ENCODE data around the gene YJEFN3. TPM values are rescaled to one million over a fixed set of nuclear protein-coding genes. Genes with fewer than 3 reads are reported as not detected.

Gene YJEFN3
- total and polyA plus RNA-seq, 4 donors: 0.19 to 0.88 (median 0.63) TPM

DNA sequence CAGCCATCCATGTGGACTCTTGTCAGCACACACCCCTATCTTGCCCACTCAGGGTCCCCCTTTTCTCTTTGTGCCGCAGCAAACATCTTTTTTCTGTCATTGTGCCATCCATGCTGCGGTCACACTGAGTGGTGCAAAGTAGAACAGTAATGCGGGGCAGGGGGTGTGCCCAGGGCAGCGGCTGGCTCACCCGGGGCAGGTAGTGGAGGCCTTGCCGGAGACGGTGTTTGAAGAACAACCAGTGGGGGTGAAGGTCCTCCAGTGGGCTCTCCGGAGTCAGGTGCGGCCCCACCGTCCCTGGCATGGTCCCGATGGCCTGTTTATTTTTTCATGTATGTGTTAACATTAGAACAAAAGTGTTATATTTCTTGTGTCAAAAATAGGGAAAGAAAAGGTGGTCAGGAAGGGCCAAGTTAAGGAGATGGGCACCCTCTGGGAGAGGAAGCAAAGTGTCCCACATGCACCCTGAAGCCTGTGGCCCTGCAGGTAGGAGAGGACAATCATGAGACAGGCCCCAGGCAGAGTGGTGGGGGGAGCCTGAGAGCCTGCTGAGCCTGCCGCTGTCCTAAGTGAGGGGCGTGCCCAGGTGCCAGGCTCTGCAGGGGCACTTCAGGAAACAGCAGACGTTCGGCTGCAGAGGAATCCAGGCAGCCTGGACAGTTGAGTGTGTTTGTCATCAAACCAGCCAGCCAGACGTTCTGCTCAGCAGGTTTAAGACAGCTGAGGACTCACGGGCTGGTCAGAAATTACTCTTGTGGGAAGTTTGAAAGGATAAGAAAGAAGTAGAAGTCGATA is 25.7 kb upstream of the YJEFN3 start:
- Histone ChIP-seq H3K36me3 (ENCODE audit: control insufficient read depth in 4 of 4, insufficient read depth in 3 of 4, low read depth in 1 of 4, low read length in 3 of 4) (peaks cover 21 to 90% (median 46%) of the 10 kb centered on the region in 4 donors), H3K4me3 (ENCODE audit: low read depth in 1 of 3, low read length in 3 of 3) (no peak overlapping the region), H3K9me3 (ENCODE audit: control insufficient read depth in 4 of 4, low read length in 3 of 4) (no peaks in the 10 kb centered on the region), H3K27ac (ENCODE audit: low read depth in 1 of 2, low read length in 2 of 2) (no peak overlapping the region), H3K9ac (ENCODE audit: low read depth in 1 of 2, low read length in 2 of 2) (no peak overlapping the region), H3K4me1 (ENCODE audit: control insufficient read depth in 4 of 4, insufficient read depth in 4 of 4, low read length in 3 of 4) (no peaks in the 10 kb centered on the region), H3K27me3 (ENCODE audit: control insufficient read depth in 4 of 4, insufficient read depth in 4 of 4, low read length in 3 of 4) (no peaks in the 10 kb centered on the region)
- no peak for TF ChIP-seq GABPA (IDR thresholded peaks at IDR 0.05 in 1 of 2, conservative IDR thresholded peaks at IDR 0.05 in 1 of 2)
- no peak for TF ChIP-seq NR2F2 (IDR thresholded peaks at IDR 0.05)
- TF ChIP-seq, protein P1, sequence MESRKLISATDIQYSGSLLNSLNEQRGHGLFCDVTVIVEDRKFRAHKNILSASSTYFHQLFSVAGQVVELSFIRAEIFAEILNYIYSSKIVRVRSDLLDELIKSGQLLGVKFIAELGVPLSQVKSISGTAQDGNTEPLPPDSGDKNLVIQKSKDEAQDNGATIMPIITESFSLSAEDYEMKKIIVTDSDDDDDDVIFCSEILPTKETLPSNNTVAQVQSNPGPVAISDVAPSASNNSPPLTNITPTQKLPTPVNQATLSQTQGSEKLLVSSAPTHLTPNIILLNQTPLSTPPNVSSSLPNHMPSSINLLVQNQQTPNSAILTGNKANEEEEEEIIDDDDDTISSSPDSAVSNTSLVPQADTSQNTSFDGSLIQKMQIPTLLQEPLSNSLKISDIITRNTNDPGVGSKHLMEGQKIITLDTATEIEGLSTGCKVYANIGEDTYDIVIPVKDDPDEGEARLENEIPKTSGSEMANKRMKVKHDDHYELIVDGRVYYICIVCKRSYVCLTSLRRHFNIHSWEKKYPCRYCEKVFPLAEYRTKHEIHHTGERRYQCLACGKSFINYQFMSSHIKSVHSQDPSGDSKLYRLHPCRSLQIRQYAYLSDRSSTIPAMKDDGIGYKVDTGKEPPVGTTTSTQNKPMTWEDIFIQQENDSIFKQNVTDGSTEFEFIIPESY (IDR thresholded peaks at IDR 0.05): no peak
- TF ChIP-seq TAF1 (conservative IDR thresholded peaks at IDR 0.05): no peak
- TF ChIP-seq FOXA1 (IDR thresholded peaks at IDR 0.05): no peak
- TF ChIP-seq HNF4G (IDR thresholded peaks at IDR 0.05): no peak
- no peak for DNase-seq (ENCODE audit: low spot score)
- WGBS: 94% methylated on average over 18 of the region's 18 CpGs

GRCh38 chr19:19504754-19505668 is 23.7 kb upstream of the YJEFN3 start:
- Histone ChIP-seq H3K27ac (ENCODE audit: low read depth in 1 of 2, low read length in 2 of 2) (no peak overlapping the region), H3K27me3 (ENCODE audit: control insufficient read depth in 4 of 4, insufficient read depth in 4 of 4, low read length in 3 of 4) (no peaks in the 10 kb centered on the region), H3K36me3 (ENCODE audit: control insufficient read depth in 4 of 4, insufficient read depth in 3 of 4, low read depth in 1 of 4, low read length in 3 of 4) (peaks cover 17 to 70% (median 32%) of the 10 kb centered on the region in 4 donors), H3K9me3 (ENCODE audit: control insufficient read depth in 4 of 4, low read length in 3 of 4) (no peaks in the 10 kb centered on the region), H3K4me3 (ENCODE audit: low read depth in 1 of 3, low read length in 3 of 3) (no peak overlapping the region), H3K4me1 (ENCODE audit: control insufficient read depth in 4 of 4, insufficient read depth in 4 of 4, low read length in 3 of 4) (no peaks in the 10 kb centered on the region), H3K9ac (ENCODE audit: low read depth in 1 of 2, low read length in 2 of 2) (no peak overlapping the region)
- DNase-seq (ENCODE audit: low spot score): no peak
- TF ChIP-seq MAX (IDR thresholded peaks at IDR 0.05) (no peak), SP1 (IDR thresholded peaks at IDR 0.05) (no peak), ATF3 (IDR thresholded peaks at IDR 0.05) (no peak), NR2F2 (IDR thresholded peaks at IDR 0.05) (no peak)
- TF ChIP-seq, protein P2, sequence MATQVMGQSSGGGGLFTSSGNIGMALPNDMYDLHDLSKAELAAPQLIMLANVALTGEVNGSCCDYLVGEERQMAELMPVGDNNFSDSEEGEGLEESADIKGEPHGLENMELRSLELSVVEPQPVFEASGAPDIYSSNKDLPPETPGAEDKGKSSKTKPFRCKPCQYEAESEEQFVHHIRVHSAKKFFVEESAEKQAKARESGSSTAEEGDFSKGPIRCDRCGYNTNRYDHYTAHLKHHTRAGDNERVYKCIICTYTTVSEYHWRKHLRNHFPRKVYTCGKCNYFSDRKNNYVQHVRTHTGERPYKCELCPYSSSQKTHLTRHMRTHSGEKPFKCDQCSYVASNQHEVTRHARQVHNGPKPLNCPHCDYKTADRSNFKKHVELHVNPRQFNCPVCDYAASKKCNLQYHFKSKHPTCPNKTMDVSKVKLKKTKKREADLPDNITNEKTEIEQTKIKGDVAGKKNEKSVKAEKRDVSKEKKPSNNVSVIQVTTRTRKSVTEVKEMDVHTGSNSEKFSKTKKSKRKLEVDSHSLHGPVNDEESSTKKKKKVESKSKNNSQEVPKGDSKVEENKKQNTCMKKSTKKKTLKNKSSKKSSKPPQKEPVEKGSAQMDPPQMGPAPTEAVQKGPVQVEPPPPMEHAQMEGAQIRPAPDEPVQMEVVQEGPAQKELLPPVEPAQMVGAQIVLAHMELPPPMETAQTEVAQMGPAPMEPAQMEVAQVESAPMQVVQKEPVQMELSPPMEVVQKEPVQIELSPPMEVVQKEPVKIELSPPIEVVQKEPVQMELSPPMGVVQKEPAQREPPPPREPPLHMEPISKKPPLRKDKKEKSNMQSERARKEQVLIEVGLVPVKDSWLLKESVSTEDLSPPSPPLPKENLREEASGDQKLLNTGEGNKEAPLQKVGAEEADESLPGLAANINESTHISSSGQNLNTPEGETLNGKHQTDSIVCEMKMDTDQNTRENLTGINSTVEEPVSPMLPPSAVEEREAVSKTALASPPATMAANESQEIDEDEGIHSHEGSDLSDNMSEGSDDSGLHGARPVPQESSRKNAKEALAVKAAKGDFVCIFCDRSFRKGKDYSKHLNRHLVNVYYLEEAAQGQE (IDR thresholded peaks at IDR 0.05): no peak
- WGBS: 95% methylated on average over 23 of the region's 23 CpGs
